GM18520 (cell line): ENCODE data around the gene PABPC1L.

Experiments
- ATAC-seq: cut with Tn5 transposase; IDR thresholded peaks from one replicate; pipeline ENCODE4 v1.9.1; 2021; ENCODE audit not compliant: unreplicated experiment

PABPC1L gene

GRCh38 chr20:44900231-44900854, 9.5 kb upstream of the PABPC1L start:
- ATAC-seq, result no peak

GRCh38 chr20:44901974-44902373, 7.9 kb upstream of the PABPC1L start:
- no peak for ATAC-seq

GRCh38 chr20:44904377-44904776, 5.5 kb upstream of the PABPC1L start:
- no peak for ATAC-seq

- no peak for ATAC-seq
Observed at GRCh38 chr20:44908987-44909871, 631 bp upstream of the PABPC1L start.

GRCh38 chr20:44910690-44911262, 916 bp downstream of the PABPC1L start:
- no peak for ATAC-seq

- ATAC-seq, result no peak
Observed at GRCh38 chr20:44911264-44911921, 1.5 kb downstream of the PABPC1L start.

GRCh38 chr20:44912189-44912588, 2.3 kb downstream of the PABPC1L start:
- no peak for ATAC-seq

- no peak for ATAC-seq
Observed at GRCh38 chr20:44914924-44915323, 5.1 kb downstream of the PABPC1L start.

- ATAC-seq, result no peak
Observed at GRCh38 chr20:44916586-44916985, 6.7 kb downstream of the PABPC1L start.

GRCh38 chr20:44917399-44917798, 7.5 kb downstream of the PABPC1L start:
- no peak for ATAC-seq

- no peak for ATAC-seq
Observed at GRCh38 chr20:44918342-44918741, 8.5 kb downstream of the PABPC1L start.

GRCh38 chr20:44918761-44919160, 8.9 kb downstream of the PABPC1L start:
- ATAC-seq, result no peak

- no peak for ATAC-seq
Observed at GRCh38 chr20:44921447-44921846, 11.6 kb downstream of the PABPC1L start.

- no peak for ATAC-seq
Observed at GRCh38 chr20:44924541-44924940, 14.7 kb downstream of the PABPC1L start.

GRCh38 chr20:44928595-44928994, 18.7 kb downstream of the PABPC1L start:
- ATAC-seq, result no peak

GRCh38 chr20:44930517-44931168, 20.8 kb downstream of the PABPC1L start:
- no peak for ATAC-seq

GRCh38 chr20:44931911-44932310, 22.1 kb downstream of the PABPC1L start:
- ATAC-seq, result no peak

- no peak for ATAC-seq
Observed at GRCh38 chr20:44932916-44933315, 23.1 kb downstream of the PABPC1L start.

- no peak for ATAC-seq
Observed at GRCh38 chr20:44936510-44936909, 26.6 kb downstream of the PABPC1L start.

- ATAC-seq, result no peak
Observed at GRCh38 chr20:44938637-44939036, 28.8 kb downstream of the PABPC1L start.

- ATAC-seq, result no peak
Observed at GRCh38 chr20:44941120-44941691, 31.3 kb downstream of the PABPC1L start.
